Activated CD8-positive, alpha-beta T cell treated with anti-CD3 and anti-CD28 coated beads for 36 hours (primary cell): ENCODE data around the gene TRANK1. TPM values are rescaled to one million over a fixed set of nuclear protein-coding genes. Genes with fewer than 3 reads are reported as not detected.

ENCODE experiments used
- ATAC-seq: fragments of 200-7000 bp; cut with Tn5 transposase; one replicate; pipeline ENCODE4 v1.10.0; 2021; ENCODE audit warnings: mild to moderate bottlenecking, moderate library complexity
- CTCF ChIA-PET: fragments of 350-600 bp; sonication (Branson Sonifier 250); formaldehyde crosslinking; loops from one replicate; lab custom pipeline; 2021; ENCODE audit warnings: antibody characterized with exemption; lab: Charles Lee
- POLR2A ChIA-PET: fragments of 350-600 bp; sonication (Branson Sonifier 250); formaldehyde crosslinking; loops from one replicate; lab custom pipeline; 2021; ENCODE audit warnings: antibody characterized with exemption; lab: Charles Lee
- DNase-seq: peaks from one replicate; pipeline ENCODE4 v3.0.0-alpha.2; 2020
- H3K27ac Mint-ChIP-seq: one replicate; pipeline ENCODE4 v1.8.0; 2021; ENCODE audit warnings: mild to moderate bottlenecking, mixed read lengths
- H3K27me3 Mint-ChIP-seq: one replicate; pipeline ENCODE4 v1.8.0; 2021; ENCODE audit warnings: mixed read lengths
- H3K36me3 Mint-ChIP-seq: one replicate; pipeline ENCODE4 v1.8.0; 2021; ENCODE audit warnings: low read depth, mixed read lengths
- H3K4me1 Mint-ChIP-seq: one replicate; pipeline ENCODE4 v1.8.0; 2021; ENCODE audit warnings: low read depth, mixed read lengths
- H3K4me3 Mint-ChIP-seq: one replicate; pipeline ENCODE4 v1.8.0; 2021; ENCODE audit warnings: mild to moderate bottlenecking, moderate library complexity, mixed read lengths
- H3K9me3 Mint-ChIP-seq: one replicate; pipeline ENCODE4 v1.8.0; 2021; ENCODE audit warnings: mixed read lengths
- CTCF ChIP-seq: fragments of 200-600 bp; IDR thresholded peaks from one replicate; pipeline ENCODE4 v1.8.0; 2022; ENCODE audit warnings: antibody characterized with exemption, mild to moderate bottlenecking
- intact Hi-C: fragments of 100-400 bp; cut with micrococcal nuclease; formaldehyde crosslinking; loops from one replicate; pipeline ENCODE4 v1.10.0; 2022
- total RNA-seq, 2 experiments: library from RNA; stranded (reverse); gene quantifications; one replicate each; pipeline ENCODE4 v1.2.3, GENCODE V29; 2021

The TRANK1 gene
- total RNA-seq, 2 experiments from 2014 or later, result 16.0 to 17.4 TPM

GRCh38 chr3:36874424-36874823 lies 70.4 kb downstream of the TRANK1 start:
- Mint-ChIP-seq H3K9me3 (no peaks in the 10 kb centered on the region), H3K4me3 (no peak overlapping the region), H3K36me3 (no peaks in the 10 kb centered on the region), H3K4me1 (peaks cover 34% of the 10 kb centered on the region), H3K27me3 (no peaks in the 10 kb centered on the region), H3K27ac (no peak overlapping the region)
- CTCF ChIA-PET, result interaction anchor here (1.1 to 4.0 kb wide), 2 partner anchors 19 to 85 kb away, joined by 3 to 33 read pairs; no protein-coding TSS in a partner anchor
- DNase-seq, result no peak
- no peak for ATAC-seq
- no peak for TF ChIP-seq CTCF
- intact Hi-C loops, result no loop called here
- POLR2A ChIA-PET, result interaction anchor here (1.2 kb wide), 1 partner anchor 28 kb away, joined by 3 read pairs; no protein-coding TSS in a partner anchor

- H3K9me3 Mint-ChIP-seq, result no peaks in the 10 kb centered on the region
- POLR2A ChIA-PET, result no interaction called here
Observed at GRCh38 chr3:36871379-36872126, 73.3 kb downstream of the TRANK1 start.

GRCh38 chr3:36868614-36869436 lies 76.0 kb downstream of the TRANK1 start:
- no peaks in the 10 kb centered on the region for H3K9me3 Mint-ChIP-seq
- POLR2A ChIA-PET, result interaction anchor here (0.8 to 1.6 kb wide), 3 partner anchors 24 to 52 kb away, joined by 3 to 5 read pairs (median 3); no protein-coding TSS in a partner anchor
- no peaks in the 10 kb centered on the region for H3K36me3 Mint-ChIP-seq
- peaks cover 13% of the 10 kb centered on the region for H3K4me1 Mint-ChIP-seq
- peak; percentile 81 for TF ChIP-seq CTCF
- CTCF ChIA-PET, result interaction anchor here (0.7 to 6.0 kb wide), 39 partner anchors 8 to 445 kb away, joined by 3 to 52 read pairs (median 4); partner anchors contain the start of gene TRANK1
- intact Hi-C loops, result loop anchor here (1.0 to 2.0 kb wide), 2 partner anchors 90 to 140 kb away; no protein-coding TSS in a partner anchor
- H3K27ac Mint-ChIP-seq, result no peak overlapping the region
- DNase-seq (peak; percentile 63), ATAC-seq (peak; percentile 85)
- no peak overlapping the region for H3K4me3 Mint-ChIP-seq
- no peaks in the 10 kb centered on the region for H3K27me3 Mint-ChIP-seq

More at GRCh38 chr3:36871379-36872126, 73.3 kb downstream of the TRANK1 start:
- no peak for ATAC-seq
- no peak overlapping the region for H3K4me3 Mint-ChIP-seq
- CTCF ChIA-PET, result interaction anchor here (0.9 to 2.0 kb wide), 5 partner anchors 17 to 137 kb away, joined by 3 to 10 read pairs (median 3); no protein-coding TSS in a partner anchor
- no peaks in the 10 kb centered on the region for H3K36me3 Mint-ChIP-seq
- TF ChIP-seq CTCF, result no peak
- intact Hi-C loops, result no loop called here
- no peaks in the 10 kb centered on the region for H3K27me3 Mint-ChIP-seq
- no peak overlapping the region for H3K27ac Mint-ChIP-seq
- no peak for DNase-seq
- peaks cover 12% of the 10 kb centered on the region for H3K4me1 Mint-ChIP-seq

GRCh38 chr3:36867810-36868209 lies 77.0 kb downstream of the TRANK1 start:
- ChIA-PET POLR2A (interaction anchor here (0.7 to 1.6 kb wide), 4 partner anchors 21 to 53 kb away, joined by 3 to 5 read pairs (median 4); no protein-coding TSS in a partner anchor), CTCF (interaction anchor here (0.9 to 6.0 kb wide), 26 partner anchors 9 to 164 kb away, joined by 3 to 52 read pairs (median 8); partner anchors contain the start of gene TRANK1)
- Mint-ChIP-seq H3K4me3 (no peak overlapping the region), H3K9me3 (no peaks in the 10 kb centered on the region), H3K27me3 (no peaks in the 10 kb centered on the region), H3K4me1 (peaks cover 17% of the 10 kb centered on the region), H3K36me3 (peaks cover 2% of the 10 kb centered on the region), H3K27ac (no peak overlapping the region)
- ATAC-seq (no peak), DNase-seq (no peak)
- TF ChIP-seq CTCF, result no peak
- intact Hi-C loops, result loop anchor here (2.0 kb wide), 1 partner anchor 91 kb away; no protein-coding TSS in a partner anchor
